SK-N-SH treated with all-trans-retinoic acid at 6 μM for 48 hours (cell line): Measurements from ENCODE around the gene STK17B.

Experiments used
- ATAC-seq: fragments of 200-7000 bp; cut with Tn5 transposase; 3 replicates; pipeline ENCODE4 v1.9.1; 2020; ENCODE audit warnings: mild to moderate bottlenecking, moderate library complexity
- ARNTL ChIP-seq: fragments of 450-650 bp; formaldehyde crosslinking; IDR thresholded peaks from 2 replicates; pipeline ENCODE4 v1.5.0; 2020; ENCODE audit warnings: low read depth, mild to moderate bottlenecking, moderate library complexity, borderline replicate concordance
- BACH2 ChIP-seq: fragments of 250-450 bp; sonication (Bioruptor Pico); IDR thresholded peaks from 2 replicates; pipeline ENCODE4 v1.9.0; 2021; ENCODE audit warnings: mild to moderate bottlenecking, borderline replicate concordance
- CSDC2 ChIP-seq: fragments of 250-450 bp; sonication (Bioruptor Pico); IDR thresholded peaks from 2 replicates; pipeline ENCODE4 v1.5.0; 2020; ENCODE audit warnings: mild to moderate bottlenecking, moderate library complexity
- CSRNP3 ChIP-seq: fragments of 250-450 bp; sonication (Bioruptor Pico); IDR thresholded peaks from 2 replicates; pipeline ENCODE4 v1.5.1; 2021; ENCODE audit warnings: mild to moderate bottlenecking, moderate library complexity
- ESRRG ChIP-seq: fragments of 250-450 bp; sonication (Bioruptor Pico); IDR thresholded peaks from 2 replicates; pipeline ENCODE4 v1.6.1; 2021; ENCODE audit warnings: mild to moderate bottlenecking
- ISL1 ChIP-seq: fragments of 250-450 bp; sonication (Bioruptor Pico); IDR thresholded peaks from 2 replicates; pipeline ENCODE4 v2.1.2; 2022; ENCODE audit warnings: mild to moderate bottlenecking, moderate library complexity
- OSR1 ChIP-seq: fragments of 250-450 bp; sonication (Bioruptor Pico); IDR thresholded peaks from 2 replicates; pipeline ENCODE4 v1.8.0; 2022; ENCODE audit warnings: moderate library complexity, mild to moderate bottlenecking, inconsistent platforms
- POU6F1 ChIP-seq: fragments of 250-450 bp; sonication (Bioruptor Pico); IDR thresholded peaks from 2 replicates; pipeline ENCODE4 v1.8.0; 2021; ENCODE audit warnings: low read depth, mild to moderate bottlenecking, moderate library complexity, borderline replicate concordance
- PPARA ChIP-seq: fragments of 250-450 bp; sonication (Bioruptor Pico); IDR thresholded peaks from 2 replicates; pipeline ENCODE4 v1.5.0; 2020; ENCODE audit warnings: mild to moderate bottlenecking, borderline replicate concordance
- RARB ChIP-seq: fragments of 250-450 bp; sonication (Bioruptor Pico); IDR thresholded peaks from 2 replicates; pipeline ENCODE4 v1.8.0; 2021; ENCODE audit warnings: mild to moderate bottlenecking, moderate library complexity
- SNAI2 ChIP-seq: fragments of 250-450 bp; sonication (Bioruptor Pico); IDR thresholded peaks from 2 replicates; pipeline ENCODE4 v1.5.0; 2020; ENCODE audit warnings: mild to moderate bottlenecking, moderate library complexity
- TCF4 ChIP-seq: fragments of 250-450 bp; sonication (Bioruptor Pico); IDR thresholded peaks from 2 replicates; pipeline ENCODE4 v1.8.0; 2021; ENCODE audit warnings: mild to moderate bottlenecking, moderate library complexity, borderline replicate concordance
- ZC3H10 ChIP-seq: fragments of 250-450 bp; sonication (Bioruptor Pico); IDR thresholded peaks from 2 replicates; pipeline ENCODE4 v1.5.1; 2021; ENCODE audit warnings: mild to moderate bottlenecking, moderate library complexity
- ZFP3 ChIP-seq: fragments of 250-450 bp; sonication (Bioruptor Pico); IDR thresholded peaks from 2 replicates; pipeline ENCODE4 v1.5.0; 2020; ENCODE audit warnings: mild to moderate bottlenecking, moderate library complexity
- ZFP30 ChIP-seq: fragments of 450-650 bp; formaldehyde crosslinking; IDR thresholded peaks from 2 replicates; pipeline ENCODE4 v1.5.0; 2022; ENCODE audit warnings: mild to moderate bottlenecking, moderate library complexity
- ZNF565 ChIP-seq: fragments of 450-650 bp; formaldehyde crosslinking; conservative IDR thresholded peaks from 2 replicates; pipeline ENCODE4 v1.5.0; 2020; ENCODE audit warnings: low read depth, mild to moderate bottlenecking, moderate library complexity
- ZNF70 ChIP-seq: fragments of 450-650 bp; formaldehyde crosslinking; IDR thresholded peaks from 2 replicates; pipeline ENCODE4 v1.5.0; 2020; ENCODE audit warnings: mild to moderate bottlenecking, moderate library complexity
- ZNF8 ChIP-seq: fragments of 450-650 bp; formaldehyde crosslinking; IDR thresholded peaks from 2 replicates; pipeline ENCODE4 v1.5.0; 2020; ENCODE audit warnings: mild to moderate bottlenecking, moderate library complexity
- TF ChIP-seq, protein P1 (sequence below): fragments of 250-450 bp; sonication (Bioruptor Pico); IDR thresholded peaks from 2 replicates; pipeline ENCODE4 v1.8.0; 2020; ENCODE audit warnings: mild to moderate bottlenecking, moderate library complexity, borderline replicate concordance
- TF ChIP-seq, protein P2 (sequence below): fragments of 250-450 bp; sonication (Bioruptor Pico); IDR thresholded peaks from 2 replicates; pipeline ENCODE4 v1.5.0; 2020; ENCODE audit warnings: mild to moderate bottlenecking, moderate library complexity

The STK17B gene

GRCh38 chr2:196168181-196168580 is 3.2 kb downstream of the STK17B start:
- ATAC-seq: no peak
- TF ChIP-seq ZNF565 (no peak), ZFP3 (CRISPR knock-in tag) (no peak), ISL1 (CRISPR knock-in tag) (no peak), POU6F1 (no peak), ARNTL (CRISPR knock-in tag) (no peak), ZC3H10 (CRISPR knock-in tag) (no peak), OSR1 (no peak), ZNF70 (CRISPR knock-in tag) (no peak), SNAI2 (CRISPR knock-in tag) (no peak), PPARA (CRISPR knock-in tag) (no peak), ZFP30 (no peak), CSDC2 (no peak), TCF4 (CRISPR knock-in tag) (no peak), BACH2 (CRISPR knock-in tag) (no peak)
- TF ChIP-seq, protein P1, sequence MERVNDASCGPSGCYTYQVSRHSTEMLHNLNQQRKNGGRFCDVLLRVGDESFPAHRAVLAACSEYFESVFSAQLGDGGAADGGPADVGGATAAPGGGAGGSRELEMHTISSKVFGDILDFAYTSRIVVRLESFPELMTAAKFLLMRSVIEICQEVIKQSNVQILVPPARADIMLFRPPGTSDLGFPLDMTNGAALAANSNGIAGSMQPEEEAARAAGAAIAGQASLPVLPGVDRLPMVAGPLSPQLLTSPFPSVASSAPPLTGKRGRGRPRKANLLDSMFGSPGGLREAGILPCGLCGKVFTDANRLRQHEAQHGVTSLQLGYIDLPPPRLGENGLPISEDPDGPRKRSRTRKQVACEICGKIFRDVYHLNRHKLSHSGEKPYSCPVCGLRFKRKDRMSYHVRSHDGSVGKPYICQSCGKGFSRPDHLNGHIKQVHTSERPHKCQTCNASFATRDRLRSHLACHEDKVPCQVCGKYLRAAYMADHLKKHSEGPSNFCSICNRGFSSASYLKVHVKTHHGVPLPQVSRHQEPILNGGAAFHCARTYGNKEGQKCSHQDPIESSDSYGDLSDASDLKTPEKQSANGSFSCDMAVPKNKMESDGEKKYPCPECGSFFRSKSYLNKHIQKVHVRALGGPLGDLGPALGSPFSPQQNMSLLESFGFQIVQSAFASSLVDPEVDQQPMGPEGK (CRISPR knock-in tag): no peak

GRCh38 chr2:196167666-196168065 is 3.7 kb downstream of the STK17B start:
- no peak for ATAC-seq
- no peak for TF ChIP-seq CSRNP3 (CRISPR knock-in tag)
- no peak for TF ChIP-seq RARB (CRISPR knock-in tag)

DNA sequence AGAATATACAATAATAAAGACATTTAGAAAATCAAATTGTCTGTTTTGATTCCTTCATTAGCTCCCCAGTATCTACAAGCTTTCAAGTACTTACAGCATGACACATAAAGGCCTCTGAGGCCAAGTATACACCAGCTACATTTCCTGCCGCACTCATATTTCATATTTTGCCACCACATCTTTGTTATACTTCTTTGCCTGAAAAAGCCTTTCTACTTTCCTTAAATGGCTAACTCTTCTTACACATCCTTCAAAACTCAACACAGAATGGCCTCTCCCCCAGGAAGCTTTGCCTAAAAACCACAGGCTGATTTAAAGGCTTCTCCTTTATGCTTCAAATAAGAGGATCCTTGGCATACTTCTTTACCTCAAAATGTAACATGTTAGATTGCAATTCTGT is 4.5 kb downstream of the STK17B start:
- TF ChIP-seq RARB (CRISPR knock-in tag): no peak
- TF ChIP-seq PPARA (CRISPR knock-in tag): no peak
- no peak for TF ChIP-seq ARNTL (CRISPR knock-in tag)
- no peak for TF ChIP-seq POU6F1
- TF ChIP-seq CSDC2: no peak
- no peak for TF ChIP-seq ZC3H10 (CRISPR knock-in tag)
- TF ChIP-seq OSR1: no peak
- TF ChIP-seq ZNF8 (CRISPR knock-in tag): no peak
- no peak for TF ChIP-seq BACH2 (CRISPR knock-in tag)
- TF ChIP-seq CSRNP3 (CRISPR knock-in tag): no peak
- TF ChIP-seq ESRRG (CRISPR knock-in tag): no peak
- peak; percentile 41 for ATAC-seq

GRCh38 chr2:196165016-196165415 is 6.4 kb downstream of the STK17B start:
- TF ChIP-seq, protein P2, sequence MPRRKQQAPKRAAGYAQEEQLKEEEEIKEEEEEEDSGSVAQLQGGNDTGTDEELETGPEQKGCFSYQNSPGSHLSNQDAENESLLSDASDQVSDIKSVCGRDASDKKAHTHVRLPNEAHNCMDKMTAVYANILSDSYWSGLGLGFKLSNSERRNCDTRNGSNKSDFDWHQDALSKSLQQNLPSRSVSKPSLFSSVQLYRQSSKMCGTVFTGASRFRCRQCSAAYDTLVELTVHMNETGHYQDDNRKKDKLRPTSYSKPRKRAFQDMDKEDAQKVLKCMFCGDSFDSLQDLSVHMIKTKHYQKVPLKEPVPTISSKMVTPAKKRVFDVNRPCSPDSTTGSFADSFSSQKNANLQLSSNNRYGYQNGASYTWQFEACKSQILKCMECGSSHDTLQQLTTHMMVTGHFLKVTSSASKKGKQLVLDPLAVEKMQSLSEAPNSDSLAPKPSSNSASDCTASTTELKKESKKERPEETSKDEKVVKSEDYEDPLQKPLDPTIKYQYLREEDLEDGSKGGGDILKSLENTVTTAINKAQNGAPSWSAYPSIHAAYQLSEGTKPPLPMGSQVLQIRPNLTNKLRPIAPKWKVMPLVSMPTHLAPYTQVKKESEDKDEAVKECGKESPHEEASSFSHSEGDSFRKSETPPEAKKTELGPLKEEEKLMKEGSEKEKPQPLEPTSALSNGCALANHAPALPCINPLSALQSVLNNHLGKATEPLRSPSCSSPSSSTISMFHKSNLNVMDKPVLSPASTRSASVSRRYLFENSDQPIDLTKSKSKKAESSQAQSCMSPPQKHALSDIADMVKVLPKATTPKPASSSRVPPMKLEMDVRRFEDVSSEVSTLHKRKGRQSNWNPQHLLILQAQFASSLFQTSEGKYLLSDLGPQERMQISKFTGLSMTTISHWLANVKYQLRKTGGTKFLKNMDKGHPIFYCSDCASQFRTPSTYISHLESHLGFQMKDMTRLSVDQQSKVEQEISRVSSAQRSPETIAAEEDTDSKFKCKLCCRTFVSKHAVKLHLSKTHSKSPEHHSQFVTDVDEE (CRISPR knock-in tag): no peak
- no peak for TF ChIP-seq ISL1 (CRISPR knock-in tag)
- no peak for TF ChIP-seq CSRNP3 (CRISPR knock-in tag)
- TF ChIP-seq ZC3H10 (CRISPR knock-in tag): no peak
- ATAC-seq: no peak
